Right lobe of liver (tissue), 6 donors: ENCODE data around the gene ULK4. TPM values are rescaled to one million over a fixed set of nuclear protein-coding genes. Genes with fewer than 3 reads are reported as not detected.
A peak's percentile ranks its signal among the peaks of the same experiment; 100 is the strongest.
"Not testable (repeated sequence)": the region's sequence is repeated elsewhere in the genome, so short reads cannot be mapped to it uniquely, and the experiment has no call there.

Source experiments
- ATAC-seq, 4 donors: fragments of 200-7000 bp; cut with Tn5 transposase; one replicate each; pipeline ENCODE4 v1.9.1; 2020; ENCODE audit warnings: mild to moderate bottlenecking in 4 of 4, moderate library complexity in 4 of 4
- DNase-seq, 3 donors: peaks; one replicate each; pipeline ENCODE4 v3.0.0-alpha.2; 2020
- H3K27ac ChIP-seq, 3 donors: fragments of 200-600 bp; one replicate each; pipeline ENCODE4 v1.8.0; 2022
- H3K27me3 ChIP-seq, 2 donors: fragments of 200-600 bp; one replicate each; pipeline ENCODE4 v1.8.0; 2022
- H3K36me3 ChIP-seq, 4 donors: fragments of 200-600 bp; sonication (generic) in 1 of 4; one replicate each; pipeline versions ENCODE4 v1.5.1 to v1.8.0; 2017 to 2022; ENCODE audit warnings: control low read depth in 1 of 4
- H3K4me1 ChIP-seq, 4 donors: fragments of 200-600 bp; sonication (generic) in 1 of 4; one replicate each; pipeline versions ENCODE4 v1.5.1 to v1.8.0; 2017 to 2022; ENCODE audit warnings: control low read depth in 1 of 4
- H3K4me3 ChIP-seq, 3 donors: fragments of 200-600 bp; one replicate each; pipeline ENCODE4 v1.8.0; 2022
- H3K9me3 ChIP-seq, 4 donors: fragments of 200-600 bp; sonication (generic) in 1 of 4; one replicate each; pipeline versions ENCODE4 v1.5.1 to v1.8.0; 2017 to 2022; ENCODE audit warnings: control low read depth in 1 of 4
- POLR2A ChIP-seq: fragments of 450-650 bp; IDR thresholded peaks from one replicate; pipeline ENCODE4 v1.6.1; 2017; ENCODE audit warnings: antibody characterized with exemption, mild to moderate bottlenecking
- WGBS: methylation state at CpG from one replicate; pipeline ENCODE4 v1.1.6; 2018; ENCODE audit warnings: low coverage, low lambda C conversion rate; ENCODE audit not compliant: insufficient coverage; ENCODE audit errors: missing lambda C conversion rate; 5-methylcytosine and 5-hydroxymethylcytosine counted together
- intact Hi-C, 2 donors: fragments of 100-400 bp; cut with DNase I; formaldehyde crosslinking; loops; one replicate each; pipeline versions ENCODE4 v1.11.2 to v1.14.1; 2022
- total RNA-seq, 6 experiments: library from RNA; depleted of rRNA in 2 of 6; stranded (reverse); fragments of >200 nt in 2 of 6; fragmentation: NEBNext Ultra II Directional in 3 of 6; extraction: Animal tissue kit (Norgen Biotek cat#: 25700) in 3 of 6; gene quantifications; one replicate each; pipeline versions ENCODE4 v1.1.0 to v1.2.4, GENCODE V29; 2016 to 2023
- TF ChIP-seq, protein P1 (sequence below), 4 donors: fragments of 200-600 bp in 3 of 4; fragments of 450-650 bp in 1 of 4; IDR thresholded peaks; one replicate each; pipeline versions ENCODE4 v1.5.1 to v1.8.0; 2016 to 2022; ENCODE audit warnings: antibody characterized with exemption in 4 of 4, mild to moderate bottlenecking in 2 of 4
- donor health status: DM: no; HTN: yes; CAD: no.
- donor health status: DM: no; HTN: no; CAD: no.
- donor health status: DM: no; HTN: no; CAD: no.
- donor health status: DM: no; HTN: yes; CAD: no.
- donor health status: DM: no; HTN: yes; CAD: no.

The ULK4 gene
- total RNA-seq, 6 experiments from 2014 or later: 2.8 to 5.6 (median 4.9) TPM

DNA sequence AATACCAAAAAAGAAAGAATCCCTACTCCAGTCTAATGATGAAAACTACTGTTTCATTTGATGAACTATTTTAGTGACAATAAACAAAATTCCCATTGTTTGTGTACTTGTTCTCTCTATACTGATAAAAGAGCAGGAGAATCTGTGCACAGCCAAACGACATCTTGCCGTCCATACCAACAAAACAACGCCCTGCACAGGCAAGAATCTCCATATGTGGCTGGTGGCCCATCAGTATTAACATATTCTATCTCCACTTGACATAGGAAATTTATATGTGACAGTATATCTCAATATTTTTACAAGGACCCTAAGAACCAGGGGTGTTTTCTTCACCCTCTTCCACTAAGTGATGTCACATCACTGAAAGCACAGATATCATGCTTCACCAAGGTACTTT lies 279.5 kb downstream of the ULK4 start:
- intact Hi-C loops: no loop called here
- Histone ChIP-seq H3K36me3 (no peaks in the 10 kb centered on the region), H3K27me3 (no peaks in the 10 kb centered on the region), H3K4me3 (no peak overlapping the region), H3K27ac (no peak overlapping the region), H3K9me3 (no peaks in the 10 kb centered on the region), H3K4me1 (peaks cover 0 to 4% (median under 1%) of the 10 kb centered on the region in 4 donors)
- DNase-seq: no peak
- TF ChIP-seq, protein P1, sequence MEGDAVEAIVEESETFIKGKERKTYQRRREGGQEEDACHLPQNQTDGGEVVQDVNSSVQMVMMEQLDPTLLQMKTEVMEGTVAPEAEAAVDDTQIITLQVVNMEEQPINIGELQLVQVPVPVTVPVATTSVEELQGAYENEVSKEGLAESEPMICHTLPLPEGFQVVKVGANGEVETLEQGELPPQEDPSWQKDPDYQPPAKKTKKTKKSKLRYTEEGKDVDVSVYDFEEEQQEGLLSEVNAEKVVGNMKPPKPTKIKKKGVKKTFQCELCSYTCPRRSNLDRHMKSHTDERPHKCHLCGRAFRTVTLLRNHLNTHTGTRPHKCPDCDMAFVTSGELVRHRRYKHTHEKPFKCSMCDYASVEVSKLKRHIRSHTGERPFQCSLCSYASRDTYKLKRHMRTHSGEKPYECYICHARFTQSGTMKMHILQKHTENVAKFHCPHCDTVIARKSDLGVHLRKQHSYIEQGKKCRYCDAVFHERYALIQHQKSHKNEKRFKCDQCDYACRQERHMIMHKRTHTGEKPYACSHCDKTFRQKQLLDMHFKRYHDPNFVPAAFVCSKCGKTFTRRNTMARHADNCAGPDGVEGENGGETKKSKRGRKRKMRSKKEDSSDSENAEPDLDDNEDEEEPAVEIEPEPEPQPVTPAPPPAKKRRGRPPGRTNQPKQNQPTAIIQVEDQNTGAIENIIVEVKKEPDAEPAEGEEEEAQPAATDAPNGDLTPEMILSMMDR (IDR thresholded peaks at IDR 0.05): no peak
- TF ChIP-seq POLR2A: no peak
- 95% methylated on average over 3 of the region's 3 CpGs for WGBS
- no peak for ATAC-seq

DNA sequence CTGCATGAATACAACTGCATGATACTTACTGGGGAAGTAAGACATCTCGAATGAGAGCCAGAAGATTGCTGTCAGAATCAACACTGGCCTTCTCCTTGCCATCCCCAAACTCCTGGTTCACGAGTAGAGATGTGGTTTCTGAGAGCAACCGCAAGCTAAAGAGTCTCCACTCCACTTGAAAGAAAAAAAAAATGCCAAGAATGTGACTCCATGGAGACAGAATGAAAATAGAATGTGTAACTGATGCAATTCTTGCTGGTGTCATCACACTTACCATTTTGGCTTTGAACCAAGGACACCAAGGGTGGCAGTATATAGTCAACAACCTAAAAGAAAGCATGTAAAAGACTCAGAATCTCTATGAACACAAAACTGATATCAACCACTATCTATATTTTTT lies 280.4 kb downstream of the ULK4 start:
- Histone ChIP-seq H3K4me3 (no peak overlapping the region), H3K9me3 (no peaks in the 10 kb centered on the region), H3K4me1 (peaks cover 0 to 4% (median 0%) of the 10 kb centered on the region in 4 donors), H3K27ac (peak overlapping the region in 1 of 3 donors; percentile 12), H3K36me3 (no peaks in the 10 kb centered on the region), H3K27me3 (no peaks in the 10 kb centered on the region)
- intact Hi-C loops: no loop called here
- no peak for DNase-seq
- WGBS: 52% methylated on average over 3 of the region's 3 CpGs
- peak; percentile 31 to 74 (median 50) for ATAC-seq
- TF ChIP-seq, protein P1 (IDR thresholded peaks at IDR 0.05): no peak
- no peak for TF ChIP-seq POLR2A

DNA sequence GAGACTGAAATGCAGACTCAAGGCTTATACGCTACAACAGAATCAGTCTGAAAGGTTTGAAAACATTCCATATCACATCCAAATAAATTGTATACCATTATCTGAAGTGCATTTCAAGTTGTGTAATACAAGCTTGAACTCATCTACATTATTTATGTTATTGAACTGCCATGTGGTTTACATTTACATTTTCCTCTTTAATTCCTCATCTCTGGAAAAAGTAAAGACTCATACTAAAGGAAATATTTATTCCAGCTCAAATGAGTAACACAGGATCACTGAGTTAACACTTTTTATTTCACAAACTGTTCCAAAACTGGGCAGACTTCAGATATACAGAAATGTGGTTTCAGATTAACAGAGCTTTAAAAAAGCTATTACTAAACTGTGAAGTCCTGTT lies 282.5 kb downstream of the ULK4 start:
- no peak for TF ChIP-seq POLR2A
- TF ChIP-seq, protein P1 (IDR thresholded peaks at IDR 0.05): no peak
- no peak for DNase-seq

DNA sequence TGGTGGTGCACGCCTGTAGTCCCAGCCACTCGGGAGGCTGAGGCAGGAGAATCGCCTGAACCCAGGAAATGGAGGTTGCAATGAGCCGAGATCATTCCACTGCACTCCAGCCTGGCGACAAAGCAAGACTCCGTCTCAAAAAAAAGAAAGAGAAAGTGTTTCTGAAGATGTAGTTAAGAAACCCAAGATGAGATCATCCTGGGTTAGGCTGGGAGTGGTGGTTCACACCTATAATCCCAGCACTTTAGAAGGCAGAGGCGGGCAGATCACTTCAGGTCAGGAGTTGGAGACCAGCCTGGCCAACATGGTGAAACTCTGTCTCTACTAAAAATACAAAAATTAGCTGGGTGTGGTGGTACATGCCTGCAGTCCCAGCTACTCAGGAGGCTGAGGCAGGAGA lies 286.8 kb downstream of the ULK4 start:
- no CpG with 5 or more reads among the region's 7 CpGs for WGBS
- H3K4me1 ChIP-seq, H3K9me3 ChIP-seq, ATAC-seq, H3K36me3 ChIP-seq, DNase-seq, intact Hi-C loops, H3K27ac ChIP-seq, H3K4me3 ChIP-seq, H3K27me3 ChIP-seq: not testable (repeated sequence)

More for the DNA sequence above, 282.5 kb downstream of the ULK4 start:
- H3K4me1 ChIP-seq: peaks cover 0 to 4% (median 0%) of the 10 kb centered on the region in 4 donors
- no peaks in the 10 kb centered on the region for H3K9me3 ChIP-seq
- intact Hi-C loops: no loop called here
- no peaks in the 10 kb centered on the region for H3K36me3 ChIP-seq
- ATAC-seq: no peak
- no peak overlapping the region for H3K4me3 ChIP-seq
- WGBS: 100% methylated on average over 1 of the region's 1 CpG
- no peaks in the 10 kb centered on the region for H3K27me3 ChIP-seq
- no peak overlapping the region for H3K27ac ChIP-seq

DNA sequence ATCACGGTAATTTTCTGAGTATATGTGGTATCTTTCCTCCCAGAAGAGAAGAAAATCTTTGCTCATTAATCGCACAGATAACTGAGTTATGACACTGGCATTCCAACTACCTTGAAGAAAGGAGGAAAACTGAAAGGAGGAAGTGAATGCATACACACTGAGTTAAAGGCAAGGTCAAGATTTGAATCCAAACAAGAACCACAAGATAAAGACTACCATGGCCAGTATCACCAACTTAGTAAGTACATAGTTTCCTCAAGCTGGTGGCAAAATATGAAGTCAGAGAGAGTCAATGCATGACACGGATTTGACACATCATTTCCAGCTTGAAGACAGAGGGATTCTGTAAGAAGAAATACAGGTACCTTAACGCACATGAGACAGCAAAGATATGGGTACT lies 287.5 kb downstream of the ULK4 start:
- no peaks in the 10 kb centered on the region for H3K36me3 ChIP-seq
- H3K4me1 ChIP-seq: no peaks in the 10 kb centered on the region
- no peak for TF ChIP-seq POLR2A
- TF ChIP-seq, protein P1 (IDR thresholded peaks at IDR 0.05): no peak
- H3K27ac ChIP-seq: no peak overlapping the region
- WGBS: 83% methylated on average over 4 of the region's 4 CpGs
- no peak for ATAC-seq
- no peaks in the 10 kb centered on the region for H3K27me3 ChIP-seq
- DNase-seq: no peak
- H3K4me3 ChIP-seq: no peak overlapping the region
- intact Hi-C loops: no loop called here
- peaks cover 0 to 5% (median 1%) of the 10 kb centered on the region in 4 donors for H3K9me3 ChIP-seq
